Uterus (tissue), 2 donors: ENCODE data around the gene EEFSEC.

ENCODE experiments used
- POLR2A ChIP-seq, 2 donors: fragments of 450-650 bp; IDR thresholded peaks; one replicate each; pipeline ENCODE4 v1.6.1; 2016; ENCODE audit warnings: antibody characterized with exemption in 2 of 2, mild to moderate bottlenecking in 1 of 2, moderate library complexity in 1 of 2
- TF ChIP-seq, protein P1 (sequence below), 4 experiments: fragments of 200-600 bp in 2 of 4; fragments of 450-650 bp in 2 of 4; sonication (generic) in 2 of 4; IDR thresholded peaks; one replicate each; pipeline ENCODE4 v1.5.1; 2016 to 2019; ENCODE audit warnings: antibody characterized with exemption in 4 of 4, mild to moderate bottlenecking in 2 of 4, moderate library complexity in 1 of 4

DNA sequence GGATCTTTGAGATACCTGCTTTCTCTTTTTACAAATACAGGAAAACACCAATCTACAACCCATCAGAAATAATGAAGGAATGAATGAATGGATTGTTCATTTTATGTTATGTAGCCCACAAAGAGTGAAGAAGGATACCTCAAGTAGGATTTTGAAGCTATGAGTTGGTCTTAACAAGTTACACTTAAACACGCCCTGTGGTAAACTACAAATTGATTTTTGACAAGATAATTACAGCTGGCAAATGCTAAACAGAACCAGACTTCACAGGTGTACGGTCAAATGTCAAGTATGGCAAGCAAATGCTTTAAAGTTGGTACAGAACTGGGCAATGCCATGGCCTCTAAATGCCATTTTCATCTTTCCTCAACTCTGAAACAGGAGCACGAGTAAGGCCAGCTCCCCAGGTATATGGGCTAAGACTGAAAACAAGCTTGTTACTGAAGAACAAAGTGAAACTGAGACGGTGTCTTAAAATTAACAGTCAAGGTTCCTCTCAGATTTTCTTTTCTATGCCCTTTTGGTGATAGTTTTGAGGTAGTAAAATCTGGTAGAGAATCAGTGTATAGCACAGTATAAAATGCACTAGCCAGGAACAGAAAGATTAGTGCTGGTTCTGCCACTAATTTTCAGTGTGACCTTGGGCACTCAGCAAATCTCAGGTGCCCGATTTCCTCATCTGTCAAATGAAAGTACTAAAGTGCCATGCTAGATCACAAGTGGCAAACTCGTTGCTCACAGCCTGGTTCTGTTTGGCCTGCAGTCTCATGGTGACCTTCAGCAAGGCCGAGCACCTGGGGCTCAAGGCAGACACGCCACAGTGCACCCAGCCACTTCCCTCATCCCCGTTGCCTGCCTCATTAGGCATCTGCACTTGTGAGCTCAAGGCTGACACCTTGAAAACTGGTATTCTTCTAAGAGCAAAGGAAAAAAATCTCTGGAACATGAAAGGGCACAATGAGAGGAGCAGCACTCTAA is 39.2 kb upstream of the EEFSEC start:
- TF ChIP-seq, protein P1, sequence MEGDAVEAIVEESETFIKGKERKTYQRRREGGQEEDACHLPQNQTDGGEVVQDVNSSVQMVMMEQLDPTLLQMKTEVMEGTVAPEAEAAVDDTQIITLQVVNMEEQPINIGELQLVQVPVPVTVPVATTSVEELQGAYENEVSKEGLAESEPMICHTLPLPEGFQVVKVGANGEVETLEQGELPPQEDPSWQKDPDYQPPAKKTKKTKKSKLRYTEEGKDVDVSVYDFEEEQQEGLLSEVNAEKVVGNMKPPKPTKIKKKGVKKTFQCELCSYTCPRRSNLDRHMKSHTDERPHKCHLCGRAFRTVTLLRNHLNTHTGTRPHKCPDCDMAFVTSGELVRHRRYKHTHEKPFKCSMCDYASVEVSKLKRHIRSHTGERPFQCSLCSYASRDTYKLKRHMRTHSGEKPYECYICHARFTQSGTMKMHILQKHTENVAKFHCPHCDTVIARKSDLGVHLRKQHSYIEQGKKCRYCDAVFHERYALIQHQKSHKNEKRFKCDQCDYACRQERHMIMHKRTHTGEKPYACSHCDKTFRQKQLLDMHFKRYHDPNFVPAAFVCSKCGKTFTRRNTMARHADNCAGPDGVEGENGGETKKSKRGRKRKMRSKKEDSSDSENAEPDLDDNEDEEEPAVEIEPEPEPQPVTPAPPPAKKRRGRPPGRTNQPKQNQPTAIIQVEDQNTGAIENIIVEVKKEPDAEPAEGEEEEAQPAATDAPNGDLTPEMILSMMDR (IDR thresholded peaks at IDR 0.05): no peak
- TF ChIP-seq POLR2A (IDR thresholded peaks at IDR 0.05): no peak
